RPMI8226 (cell line): ENCODE results near the gene NIP7.
"Not testable (repeated sequence)": the region's sequence is repeated elsewhere in the genome, so short reads cannot be mapped to it uniquely, and the experiment has no call there.

ENCODE experiments used
- DNase-seq: peaks from one replicate; pipeline ENCODE4 v3.0.0-alpha.2; 2015

Gene NIP7

GRCh38 chr16:69348222-69348621 is 8.7 kb downstream of the NIP7 start:
- no peak for DNase-seq

GRCh38 chr16:69349536-69349935 is 10.0 kb downstream of the NIP7 start:
- no peak for DNase-seq

- DNase-seq: no peak
Observed at GRCh38 chr16:69350536-69351133, 11.1 kb downstream of the NIP7 start.

- no peak for DNase-seq
Observed at GRCh38 chr16:69351309-69352027, 11.9 kb downstream of the NIP7 start, which contains the start of gene TMED6. TMED6 (minus strand) TSS chr16:69351786; CDS start chr16:69351753, 33 bp downstream.

- not testable (repeated sequence) for DNase-seq
Observed at GRCh38 chr16:69360070-69360469, 20.5 kb downstream of the NIP7 start.

- no peak for DNase-seq
Observed at GRCh38 chr16:69363281-69363717, 23.7 kb downstream of the NIP7 start.

- no peak for DNase-seq
Observed at GRCh38 chr16:69364088-69364487, 24.5 kb downstream of the NIP7 start.

GRCh38 chr16:69365901-69366300 is 26.3 kb downstream of the NIP7 start:
- DNase-seq: no peak

GRCh38 chr16:69366431-69366830 is 26.9 kb downstream of the NIP7 start:
- DNase-seq: no peak

GRCh38 chr16:69367980-69368379 is 28.4 kb downstream of the NIP7 start:
- DNase-seq: no peak

GRCh38 chr16:69368866-69369265 is 29.3 kb downstream of the NIP7 start:
- no peak for DNase-seq

GRCh38 chr16:69371564-69371963 is 32.0 kb downstream of the NIP7 start:
- DNase-seq: no peak

GRCh38 chr16:69373019-69373418 is 33.4 kb downstream of the NIP7 start:
- no peak for DNase-seq

GRCh38 chr16:69376393-69377059 is 37.0 kb downstream of the NIP7 start:
- DNase-seq: no peak

GRCh38 chr16:69378036-69378435 is 38.5 kb downstream of the NIP7 start:
- no peak for DNase-seq

GRCh38 chr16:69378760-69379159 is 39.2 kb downstream of the NIP7 start:
- DNase-seq: no peak

GRCh38 chr16:69381231-69381630 is 41.7 kb downstream of the NIP7 start:
- no peak for DNase-seq

- no peak for DNase-seq
Observed at GRCh38 chr16:69382421-69382820, 42.8 kb downstream of the NIP7 start.

- DNase-seq: no peak
Observed at GRCh38 chr16:69384974-69385373, 45.4 kb downstream of the NIP7 start.

GRCh38 chr16:69386596-69386995 is 47.0 kb downstream of the NIP7 start:
- no peak for DNase-seq
